Measurements from ENCODE around the gene ARRDC1. TPM values are rescaled to one million over a fixed set of nuclear protein-coding genes. Genes with fewer than 3 reads are reported as not detected.

ARRDC1 gene
- total and polyA plus RNA-seq, 2 donors from 2014 or later, result 42.3 to 88.9 TPM

- intact Hi-C loops (cut with DNase I), result no loop called here
- Histone ChIP-seq H3K27me3 (ENCODE audit: control insufficient read depth, insufficient read depth, low read length) (no peaks in the 10 kb centered on the region), H3K27ac (ENCODE audit: low read depth in 2 of 2, low read length in 2 of 2) (no peak overlapping the region), H3K9me3 (ENCODE audit: control insufficient read depth in 2 of 3, insufficient read depth in 1 of 3, low read length in 3 of 3) (no peaks in the 10 kb centered on the region), H3K9ac (ENCODE audit: low read length in 3 of 3) (no peak overlapping the region), H3K36me3 (ENCODE audit: control insufficient read depth in 2 of 3, insufficient read depth in 3 of 3, low read length in 3 of 3) (peaks cover 0 to 3% (median under 1%) of the 10 kb centered on the region in 3 donors), H3K4me3 (ENCODE audit: low read length in 3 of 3) (peak overlapping the region in 1 of 3 donors; percentile 29), H3K4me1 (ENCODE audit: control insufficient read depth in 2 of 3, insufficient read depth in 2 of 3, low read depth in 1 of 3, low read length in 3 of 3) (no peaks in the 10 kb centered on the region)
- DNase-seq, result no peak
- no peak for TF ChIP-seq CTCF (IDR thresholded peaks at IDR 0.05; ENCODE audit: borderline replicate concordance, extremely low read depth, insufficient read depth)
- no peak for FAIRE-seq
Observed at GRCh38 chr9:137638680-137639079, 33.2 kb downstream of the ARRDC1 start.

- TF ChIP-seq CTCF (IDR thresholded peaks at IDR 0.05; ENCODE audit: borderline replicate concordance, extremely low read depth, insufficient read depth), result no peak
- no peaks in the 10 kb centered on the region for H3K4me1 ChIP-seq (ENCODE audit: control insufficient read depth in 2 of 3, insufficient read depth in 2 of 3, low read depth in 1 of 3, low read length in 3 of 3)
- no peak for FAIRE-seq
- no peak for DNase-seq
- H3K9ac ChIP-seq (ENCODE audit: low read length in 3 of 3), result no peak overlapping the region
- H3K36me3 ChIP-seq (ENCODE audit: control insufficient read depth in 2 of 3, insufficient read depth in 3 of 3, low read length in 3 of 3), result peaks cover 0 to 3% (median 3%) of the 10 kb centered on the region in 3 donors
- H3K27me3 ChIP-seq (ENCODE audit: control insufficient read depth, insufficient read depth, low read length), result no peaks in the 10 kb centered on the region
- intact Hi-C loops (cut with DNase I), result no loop called here
- H3K27ac ChIP-seq (ENCODE audit: low read depth in 2 of 2, low read length in 2 of 2), result no peak overlapping the region
- H3K9me3 ChIP-seq (ENCODE audit: control insufficient read depth in 2 of 3, insufficient read depth in 1 of 3, low read length in 3 of 3), result no peaks in the 10 kb centered on the region
- peak overlapping the region in 2 of 3 donors; percentile 29 to 34 for H3K4me3 ChIP-seq (ENCODE audit: low read length in 3 of 3)
Observed at GRCh38 chr9:137639303-137640051, 34.0 kb downstream of the ARRDC1 start.

GRCh38 chr9:137640862-137641261 is 35.4 kb downstream of the ARRDC1 start:
- no peak overlapping the region for H3K9ac ChIP-seq (ENCODE audit: low read length in 3 of 3)
- DNase-seq (no peak), FAIRE-seq (no peak)
- TF ChIP-seq CTCF (IDR thresholded peaks at IDR 0.05; ENCODE audit: borderline replicate concordance, extremely low read depth, insufficient read depth), result no peak
- no peaks in the 10 kb centered on the region for H3K9me3 ChIP-seq (ENCODE audit: control insufficient read depth in 2 of 3, insufficient read depth in 1 of 3, low read length in 3 of 3)
- peaks cover 0 to 3% (median 3%) of the 10 kb centered on the region in 3 donors for H3K36me3 ChIP-seq (ENCODE audit: control insufficient read depth in 2 of 3, insufficient read depth in 3 of 3, low read length in 3 of 3)
- H3K4me1 ChIP-seq (ENCODE audit: control insufficient read depth in 2 of 3, insufficient read depth in 2 of 3, low read depth in 1 of 3, low read length in 3 of 3), result no peaks in the 10 kb centered on the region
- intact Hi-C loops (cut with DNase I), result no loop called here
- H3K27ac ChIP-seq (ENCODE audit: low read depth in 2 of 2, low read length in 2 of 2), result no peak overlapping the region
- H3K27me3 ChIP-seq (ENCODE audit: control insufficient read depth, insufficient read depth, low read length), result no peaks in the 10 kb centered on the region
- H3K4me3 ChIP-seq (ENCODE audit: low read length in 3 of 3), result no peak overlapping the region
